Panc1 (cell line): ENCODE data around the gene ADGRL3. TPM values are rescaled to one million over a fixed set of nuclear protein-coding genes. Genes with fewer than 3 reads are reported as not detected.

Experiments
- ATAC-seq: fragments of 200-7000 bp; cut with Tn5 transposase; 2 replicates; pipeline ENCODE4 v1.9.1; 2020; ENCODE audit warnings: mild to moderate bottlenecking, moderate library complexity
- BruUV-seq: library from RNA; stranded (reverse); fragments of 400-500 nt; replicated peaks from 2 replicates; lab custom pipeline; 2021; lab: Mats Ljungman, UMichigan
- CTCF ChIA-PET: fragments of 300-600 bp; sonication (Branson Sonifier 250); formaldehyde crosslinking; loops from one replicate; lab custom pipeline; 2022; ENCODE audit warnings: antibody characterized with exemption; lab: Charles Lee
- POLR2A ChIA-PET: fragments of 300-600 bp; sonication (Branson Sonifier 250); formaldehyde crosslinking; loops from one replicate; lab custom pipeline; 2022; ENCODE audit warnings: antibody characterized with exemption; lab: Charles Lee
- DNase-seq: peaks from one replicate; pipeline ENCODE4 v3.0.0-alpha.2; 2010; ENCODE audit warnings: low read depth, low spot score
- H3K27ac ChIP-seq: 2 replicates; pipeline ENCODE4 v1.5.1; 2011; ENCODE audit warnings: mild to moderate bottlenecking, low read length, inconsistent platforms
- H3K27me3 ChIP-seq: fragments of 200-500 bp; sonication (Bioruptor generic); 2 replicates; pipeline ENCODE4 v1.6.0; 2014; ENCODE audit warnings: low read length, inconsistent platforms; ENCODE audit not compliant: control insufficient read depth, insufficient read depth
- H3K36me3 ChIP-seq: fragments of 200-500 bp; sonication (Bioruptor generic); 2 replicates; pipeline ENCODE4 v1.5.1; 2014; ENCODE audit warnings: inconsistent platforms, mild to moderate bottlenecking, low read length, moderate library complexity; ENCODE audit not compliant: control insufficient read depth, insufficient read depth
- H3K4me1 ChIP-seq: 2 replicates; pipeline ENCODE4 v1.5.1; 2011; ENCODE audit warnings: inconsistent platforms, mild to moderate bottlenecking, low read length, moderate library complexity; ENCODE audit not compliant: control insufficient read depth, insufficient read depth
- H3K4me3 ChIP-seq, 2 experiments: 2 replicates each; pipeline ENCODE4 v1.5.1; 2011 to 2012; ENCODE audit warnings: low read depth in 2 of 2, low read length in 2 of 2, mild to moderate bottlenecking in 2 of 2, inconsistent platforms in 1 of 2, moderate library complexity in 1 of 2
- H3K9me3 ChIP-seq: fragments of 200-500 bp; sonication (Bioruptor generic); 2 replicates; pipeline ENCODE4 v1.5.1; 2014; ENCODE audit warnings: low read depth, mild to moderate bottlenecking, inconsistent platforms, low read length, moderate library complexity; ENCODE audit not compliant: control insufficient read depth, insufficient read depth
- POLR2AphosphoS5 ChIP-seq: IDR thresholded peaks from 2 replicates; pipeline ENCODE4 v1.6.1; 2012; ENCODE audit warnings: mild to moderate bottlenecking, low read depth, low read length, moderate library complexity
- SIN3A ChIP-seq: IDR thresholded peaks from 2 replicates; pipeline ENCODE4 v1.6.1; 2012; ENCODE audit warnings: low read depth, mild to moderate bottlenecking, low read length, moderate library complexity, borderline replicate concordance; ENCODE audit not compliant: insufficient read depth
- TCF7L2 ChIP-seq: IDR thresholded peaks from 2 replicates; pipeline ENCODE4 v1.6.1; 2011; ENCODE audit warnings: mild to moderate bottlenecking, low read depth, low read length, inconsistent platforms
- in situ Hi-C: cut with HindIII; loops from 2 replicates; pipeline ENCODE4 v1.10.0; 2016; ENCODE audit warnings: low sequenced_read_pairs, low pct_unique_long_range_greater_than_20kb
- intact Hi-C: fragments of 100-400 bp; cut with micrococcal nuclease; formaldehyde crosslinking; loops from one replicate; pipeline ENCODE4 v1.10.0; 2022; ENCODE audit not compliant: unreplicated experiment
- total RNA-seq: library from RNA; stranded (reverse); gene quantifications from one replicate; pipeline ENCODE4 v1.2.1, GENCODE V29; 2021; ENCODE audit not compliant: unreplicated experiment
- TF ChIP-seq, protein P1 (sequence below), 2 experiments: IDR thresholded peaks; 2 replicates each; pipeline ENCODE4 v1.6.1; 2011 to 2012; ENCODE audit warnings: low read depth in 2 of 2, control low read depth in 1 of 2, low read length in 1 of 2, mild to moderate bottlenecking in 1 of 2, moderate library complexity in 1 of 2; ENCODE audit not compliant: insufficient read depth in 1 of 2
- TF ChIP-seq, protein P2 (sequence below): fragments of 450-650 bp; IDR thresholded peaks from 2 replicates; pipeline ENCODE4 v1.5.1; 2017; ENCODE audit warnings: mild to moderate bottlenecking

Gene ADGRL3
- total RNA-seq, 1 experiment from 2014 or later: 0.23 TPM

DNA sequence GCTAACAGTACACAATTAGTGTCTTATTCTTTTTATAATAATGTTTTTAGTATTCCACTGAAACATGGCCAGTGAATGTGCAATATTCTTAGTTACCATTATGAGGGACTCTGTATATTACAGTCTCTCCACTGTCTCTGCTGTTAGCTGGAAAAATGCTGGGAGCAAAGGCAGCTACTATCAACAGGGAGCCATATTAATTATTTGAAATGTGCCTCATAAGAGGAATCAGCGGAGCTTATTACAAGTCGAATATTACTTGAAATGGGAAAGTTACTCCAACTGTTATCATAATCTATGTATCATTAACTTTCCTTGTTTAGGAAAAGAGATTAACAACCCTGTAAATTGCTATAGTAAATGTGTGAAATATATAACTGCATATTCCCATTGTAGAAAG, 612.0 kb downstream of the ADGRL3 start:
- ATAC-seq (no peak), DNase-seq (no peak)
- Histone ChIP-seq H3K27ac (no peak overlapping the region), H3K27me3 (no peaks in the 10 kb centered on the region), H3K4me3 (no peak overlapping the region), H3K36me3 (no peaks in the 10 kb centered on the region), H3K9me3 (no peaks in the 10 kb centered on the region), H3K4me1 (no peaks in the 10 kb centered on the region)
- CTCF ChIA-PET: no interaction called here
- in situ Hi-C loops (no loop called here), intact Hi-C loops (no loop called here)
- BruUV-seq: no TSS peak
- POLR2A ChIA-PET: no interaction called here
- TF ChIP-seq, protein P1, sequence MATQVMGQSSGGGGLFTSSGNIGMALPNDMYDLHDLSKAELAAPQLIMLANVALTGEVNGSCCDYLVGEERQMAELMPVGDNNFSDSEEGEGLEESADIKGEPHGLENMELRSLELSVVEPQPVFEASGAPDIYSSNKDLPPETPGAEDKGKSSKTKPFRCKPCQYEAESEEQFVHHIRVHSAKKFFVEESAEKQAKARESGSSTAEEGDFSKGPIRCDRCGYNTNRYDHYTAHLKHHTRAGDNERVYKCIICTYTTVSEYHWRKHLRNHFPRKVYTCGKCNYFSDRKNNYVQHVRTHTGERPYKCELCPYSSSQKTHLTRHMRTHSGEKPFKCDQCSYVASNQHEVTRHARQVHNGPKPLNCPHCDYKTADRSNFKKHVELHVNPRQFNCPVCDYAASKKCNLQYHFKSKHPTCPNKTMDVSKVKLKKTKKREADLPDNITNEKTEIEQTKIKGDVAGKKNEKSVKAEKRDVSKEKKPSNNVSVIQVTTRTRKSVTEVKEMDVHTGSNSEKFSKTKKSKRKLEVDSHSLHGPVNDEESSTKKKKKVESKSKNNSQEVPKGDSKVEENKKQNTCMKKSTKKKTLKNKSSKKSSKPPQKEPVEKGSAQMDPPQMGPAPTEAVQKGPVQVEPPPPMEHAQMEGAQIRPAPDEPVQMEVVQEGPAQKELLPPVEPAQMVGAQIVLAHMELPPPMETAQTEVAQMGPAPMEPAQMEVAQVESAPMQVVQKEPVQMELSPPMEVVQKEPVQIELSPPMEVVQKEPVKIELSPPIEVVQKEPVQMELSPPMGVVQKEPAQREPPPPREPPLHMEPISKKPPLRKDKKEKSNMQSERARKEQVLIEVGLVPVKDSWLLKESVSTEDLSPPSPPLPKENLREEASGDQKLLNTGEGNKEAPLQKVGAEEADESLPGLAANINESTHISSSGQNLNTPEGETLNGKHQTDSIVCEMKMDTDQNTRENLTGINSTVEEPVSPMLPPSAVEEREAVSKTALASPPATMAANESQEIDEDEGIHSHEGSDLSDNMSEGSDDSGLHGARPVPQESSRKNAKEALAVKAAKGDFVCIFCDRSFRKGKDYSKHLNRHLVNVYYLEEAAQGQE (IDR thresholded peaks at IDR 0.05; ENCODE audit: insufficient read depth in 1 of 2, low read depth in 2 of 2, low read length in 1 of 2): no peak
- TF ChIP-seq, protein P2, sequence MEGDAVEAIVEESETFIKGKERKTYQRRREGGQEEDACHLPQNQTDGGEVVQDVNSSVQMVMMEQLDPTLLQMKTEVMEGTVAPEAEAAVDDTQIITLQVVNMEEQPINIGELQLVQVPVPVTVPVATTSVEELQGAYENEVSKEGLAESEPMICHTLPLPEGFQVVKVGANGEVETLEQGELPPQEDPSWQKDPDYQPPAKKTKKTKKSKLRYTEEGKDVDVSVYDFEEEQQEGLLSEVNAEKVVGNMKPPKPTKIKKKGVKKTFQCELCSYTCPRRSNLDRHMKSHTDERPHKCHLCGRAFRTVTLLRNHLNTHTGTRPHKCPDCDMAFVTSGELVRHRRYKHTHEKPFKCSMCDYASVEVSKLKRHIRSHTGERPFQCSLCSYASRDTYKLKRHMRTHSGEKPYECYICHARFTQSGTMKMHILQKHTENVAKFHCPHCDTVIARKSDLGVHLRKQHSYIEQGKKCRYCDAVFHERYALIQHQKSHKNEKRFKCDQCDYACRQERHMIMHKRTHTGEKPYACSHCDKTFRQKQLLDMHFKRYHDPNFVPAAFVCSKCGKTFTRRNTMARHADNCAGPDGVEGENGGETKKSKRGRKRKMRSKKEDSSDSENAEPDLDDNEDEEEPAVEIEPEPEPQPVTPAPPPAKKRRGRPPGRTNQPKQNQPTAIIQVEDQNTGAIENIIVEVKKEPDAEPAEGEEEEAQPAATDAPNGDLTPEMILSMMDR: no peak
- TF ChIP-seq TCF7L2 (no peak), POLR2AphosphoS5 (no peak), SIN3A (no peak)

DNA sequence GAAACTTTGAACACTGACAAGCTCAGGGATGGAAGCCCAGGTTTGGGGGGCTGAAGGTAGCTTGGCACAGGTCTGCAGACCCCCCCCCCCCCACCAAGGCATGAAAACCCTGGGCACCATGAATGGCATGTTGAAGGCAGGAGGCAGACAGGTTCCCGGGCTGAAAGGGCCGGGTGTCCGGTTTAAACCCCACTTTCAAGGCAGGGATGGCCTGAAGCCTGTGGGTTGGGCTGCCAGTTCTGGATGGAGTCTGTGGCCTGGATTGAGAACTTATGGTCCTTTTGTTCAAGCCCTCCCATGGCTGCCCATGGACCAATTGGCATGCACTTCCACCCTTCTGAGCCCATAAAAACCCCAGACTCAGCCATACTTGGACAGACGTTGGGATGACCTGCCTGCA, 616.9 kb downstream of the ADGRL3 start:
- ATAC-seq (no peak), DNase-seq (no peak)
- intact Hi-C loops: no loop called here
- no peaks in the 10 kb centered on the region for H3K36me3 ChIP-seq
- TF ChIP-seq, protein P2: no peak
- TF ChIP-seq, protein P1 (IDR thresholded peaks at IDR 0.05; ENCODE audit: insufficient read depth in 1 of 2, low read depth in 2 of 2, low read length in 1 of 2): no peak
- TF ChIP-seq POLR2AphosphoS5 (no peak), TCF7L2 (no peak), SIN3A (no peak)
- H3K4me1 ChIP-seq: no peaks in the 10 kb centered on the region
- H3K9me3 ChIP-seq: no peaks in the 10 kb centered on the region
- CTCF ChIA-PET: interaction anchor here (0.6 kb wide), 1 partner anchor 13 kb away, joined by 4 read pairs; no protein-coding TSS in a partner anchor
- POLR2A ChIA-PET: no interaction called here
- in situ Hi-C loops: no loop called here
- H3K27me3 ChIP-seq: no peaks in the 10 kb centered on the region
- BruUV-seq: no TSS peak
- no peak overlapping the region for H3K4me3 ChIP-seq
- no peak overlapping the region for H3K27ac ChIP-seq
